ENCODE measurements around the gene SLC44A1.
"Not testable (repeated sequence)": the region's sequence is repeated elsewhere in the genome, so short reads cannot be mapped to it uniquely, and the experiment has no call there.

Gene SLC44A1

DNA sequence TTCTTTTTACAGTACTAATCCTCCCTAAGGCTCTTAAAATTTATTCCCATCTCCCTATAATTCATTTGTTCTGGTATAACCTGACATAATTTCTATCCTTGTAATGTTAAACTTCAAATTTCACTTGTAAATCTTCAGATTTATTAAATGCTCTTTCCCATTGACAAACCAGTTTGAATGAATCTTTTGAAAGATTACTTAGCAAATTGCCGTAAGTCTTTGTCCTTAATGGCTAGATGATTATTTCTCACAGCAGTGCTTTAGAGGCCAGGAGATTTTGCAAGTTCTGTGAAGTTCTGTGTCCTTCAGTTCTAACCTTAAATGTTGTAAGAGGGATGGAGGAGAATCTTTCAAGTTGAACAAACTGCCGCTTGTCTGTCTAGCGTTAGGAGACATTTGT is 4.2 kb downstream of the SLC44A1 start:
- DNase-seq (ENCODE audit: low spot score): no peak
- TF ChIP-seq, protein P1, sequence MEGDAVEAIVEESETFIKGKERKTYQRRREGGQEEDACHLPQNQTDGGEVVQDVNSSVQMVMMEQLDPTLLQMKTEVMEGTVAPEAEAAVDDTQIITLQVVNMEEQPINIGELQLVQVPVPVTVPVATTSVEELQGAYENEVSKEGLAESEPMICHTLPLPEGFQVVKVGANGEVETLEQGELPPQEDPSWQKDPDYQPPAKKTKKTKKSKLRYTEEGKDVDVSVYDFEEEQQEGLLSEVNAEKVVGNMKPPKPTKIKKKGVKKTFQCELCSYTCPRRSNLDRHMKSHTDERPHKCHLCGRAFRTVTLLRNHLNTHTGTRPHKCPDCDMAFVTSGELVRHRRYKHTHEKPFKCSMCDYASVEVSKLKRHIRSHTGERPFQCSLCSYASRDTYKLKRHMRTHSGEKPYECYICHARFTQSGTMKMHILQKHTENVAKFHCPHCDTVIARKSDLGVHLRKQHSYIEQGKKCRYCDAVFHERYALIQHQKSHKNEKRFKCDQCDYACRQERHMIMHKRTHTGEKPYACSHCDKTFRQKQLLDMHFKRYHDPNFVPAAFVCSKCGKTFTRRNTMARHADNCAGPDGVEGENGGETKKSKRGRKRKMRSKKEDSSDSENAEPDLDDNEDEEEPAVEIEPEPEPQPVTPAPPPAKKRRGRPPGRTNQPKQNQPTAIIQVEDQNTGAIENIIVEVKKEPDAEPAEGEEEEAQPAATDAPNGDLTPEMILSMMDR (IDR thresholded peaks at IDR 0.05; ENCODE audit: extremely low read depth, missing control alignments): no peak

DNA sequence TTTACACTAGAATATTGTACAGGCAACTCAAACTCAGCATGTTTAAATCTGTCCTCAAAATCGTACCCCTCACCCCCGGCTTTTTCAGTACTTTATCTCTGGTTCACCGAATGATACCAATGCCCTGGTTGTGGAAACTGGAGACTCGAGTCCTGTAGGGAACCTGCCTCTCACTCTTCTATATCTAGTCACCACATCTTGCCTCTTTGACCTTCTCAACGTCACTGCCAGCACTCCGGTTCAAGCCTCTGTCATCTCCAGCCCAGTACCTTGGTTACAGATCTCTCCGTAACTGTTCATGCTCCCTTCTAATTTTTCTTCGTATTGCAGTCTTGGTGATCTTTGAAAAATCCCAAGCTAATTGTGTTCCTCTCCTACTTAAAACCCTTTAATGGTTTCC is 6.7 kb downstream of the SLC44A1 start:
- TF ChIP-seq, protein P1 (IDR thresholded peaks at IDR 0.05; ENCODE audit: extremely low read depth, missing control alignments): no peak
- DNase-seq (ENCODE audit: low spot score): no peak

DNA sequence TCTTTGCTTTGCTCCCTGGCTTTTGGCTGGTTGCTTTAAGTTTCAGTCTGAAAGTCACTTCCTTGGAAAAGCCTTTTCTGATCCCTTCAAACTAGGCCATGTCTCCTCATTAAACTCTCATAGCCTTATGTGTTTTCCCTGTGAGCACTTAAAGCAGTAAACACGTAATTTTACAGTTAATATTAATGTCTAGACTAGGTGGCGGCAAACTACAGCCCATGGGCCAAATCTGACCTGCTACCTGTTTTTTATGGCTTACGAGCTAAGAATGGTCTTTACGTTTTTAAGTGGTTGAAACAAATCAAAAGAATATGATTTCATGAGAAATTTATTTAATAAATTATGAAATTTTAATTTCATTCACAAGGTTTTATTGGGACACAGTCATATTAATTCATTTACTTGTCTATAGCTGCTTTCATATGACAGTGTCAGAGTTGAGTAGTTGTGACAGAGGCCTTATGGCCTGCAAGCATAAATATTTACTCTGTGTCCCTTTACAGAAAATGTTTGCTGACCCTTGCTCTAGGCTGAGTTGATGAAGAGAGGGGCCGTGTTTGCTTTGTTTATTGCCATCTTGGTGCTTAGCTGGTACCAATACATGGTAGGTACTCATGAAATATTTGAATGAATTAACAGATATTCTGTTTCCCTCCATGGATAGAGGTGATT is 7.4 kb downstream of the SLC44A1 start:
- DNase-seq (ENCODE audit: low spot score): no peak
- TF ChIP-seq, protein P1 (IDR thresholded peaks at IDR 0.05; ENCODE audit: extremely low read depth, missing control alignments): no peak

DNA sequence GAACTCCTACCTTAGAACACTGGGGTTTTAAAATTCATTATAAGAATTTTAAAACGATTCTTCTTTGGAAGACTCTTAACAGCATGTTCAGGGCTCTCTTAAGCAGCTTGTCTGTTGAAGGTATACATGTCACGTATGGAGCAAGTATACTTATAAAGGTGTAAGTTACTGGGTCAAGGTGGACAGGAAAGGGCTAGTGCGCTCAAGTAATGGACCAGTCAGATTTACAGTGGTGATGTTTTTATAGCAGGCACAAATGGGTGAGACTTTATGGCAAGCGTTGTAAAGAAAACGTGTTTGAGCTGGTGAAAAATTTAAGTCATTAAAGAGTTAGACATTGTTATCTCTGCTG is 7.9 kb downstream of the SLC44A1 start:
- TF ChIP-seq, protein P1 (IDR thresholded peaks at IDR 0.05; ENCODE audit: extremely low read depth, missing control alignments): no peak
- no peak for DNase-seq (ENCODE audit: low spot score)

DNA sequence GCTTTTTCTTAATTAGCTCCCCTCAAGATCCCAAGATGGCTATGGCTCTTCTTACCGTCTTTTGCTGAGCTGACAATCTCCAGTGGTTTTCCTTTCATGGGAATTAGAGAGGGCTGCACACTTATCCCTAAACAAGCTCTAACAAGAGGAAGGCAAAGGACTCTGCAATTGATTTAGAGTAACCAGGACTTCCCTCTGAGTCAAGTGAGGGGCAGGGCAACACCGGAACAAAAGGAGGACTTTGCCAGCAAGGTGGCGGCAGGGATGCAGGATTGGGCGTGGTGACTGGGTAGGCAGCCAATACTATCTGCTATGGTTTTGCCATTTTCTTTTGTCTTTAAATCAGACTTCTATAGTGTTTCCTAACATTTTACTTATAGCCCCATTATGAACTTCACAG is 9.8 kb downstream of the SLC44A1 start:
- TF ChIP-seq, protein P1 (IDR thresholded peaks at IDR 0.05; ENCODE audit: extremely low read depth, missing control alignments): no peak
- no peak for DNase-seq (ENCODE audit: low spot score)

DNA sequence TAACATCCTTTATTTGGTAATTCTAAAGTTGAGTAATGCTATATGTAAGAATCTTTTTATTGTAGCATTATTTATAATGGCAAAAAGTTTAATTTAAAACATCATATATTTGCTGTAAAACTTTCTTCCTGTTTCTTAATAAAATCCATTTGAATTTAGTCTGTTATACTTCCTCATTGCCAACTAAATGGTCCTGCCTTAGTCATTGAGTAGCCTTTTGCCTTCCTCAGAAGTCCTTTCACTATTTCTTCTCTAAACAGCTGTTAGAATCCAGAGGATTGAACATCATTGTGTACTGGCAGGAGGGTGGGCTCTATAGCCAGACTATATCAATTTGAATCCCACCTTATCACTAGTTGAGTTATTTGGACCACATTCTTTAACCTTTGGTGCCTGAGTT is 11.0 kb downstream of the SLC44A1 start:
- TF ChIP-seq, protein P1 (IDR thresholded peaks at IDR 0.05; ENCODE audit: extremely low read depth, missing control alignments): no peak
- no peak for DNase-seq (ENCODE audit: low spot score)

DNA sequence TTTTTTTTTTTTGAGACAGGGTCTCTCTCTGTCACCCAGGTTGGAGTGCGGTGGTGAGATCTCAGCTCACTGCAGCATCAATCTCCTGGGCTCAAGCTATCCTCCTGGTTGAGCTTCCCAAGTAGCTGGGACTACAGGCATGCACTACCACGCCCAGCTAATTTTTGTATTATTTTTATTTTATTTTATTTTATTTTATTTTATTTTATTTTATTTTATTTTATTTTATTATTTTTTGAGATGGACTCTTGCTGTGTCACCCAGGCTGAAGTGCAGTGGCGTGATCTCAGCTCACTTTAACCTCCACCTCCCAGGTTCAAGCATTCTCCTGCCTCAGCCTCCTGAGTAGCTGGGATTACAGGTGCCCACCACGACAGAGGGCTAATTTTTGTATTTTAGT is 12.1 kb downstream of the SLC44A1 start:
- DNase-seq (ENCODE audit: low spot score): not testable (repeated sequence)

DNA sequence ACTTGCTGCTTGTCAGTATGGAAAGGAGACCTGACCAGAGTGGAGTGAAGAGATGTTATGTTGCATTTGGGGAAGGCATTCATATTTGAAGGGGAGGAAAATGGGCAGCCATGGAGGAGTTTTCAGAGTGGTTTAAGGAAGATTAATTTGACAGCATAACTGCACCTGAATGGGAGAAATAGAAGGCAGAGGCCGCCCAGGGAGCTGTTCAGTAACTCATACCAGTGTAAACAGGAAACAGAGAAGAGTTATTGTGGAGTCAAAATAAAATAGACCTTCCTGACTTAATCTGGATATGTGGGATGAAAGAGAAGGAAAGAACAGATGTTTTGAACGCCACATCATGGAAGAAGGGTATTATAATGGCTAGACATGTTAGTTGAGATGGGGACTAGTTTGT is 13.4 kb downstream of the SLC44A1 start:
- TF ChIP-seq, protein P1 (IDR thresholded peaks at IDR 0.05; ENCODE audit: extremely low read depth, missing control alignments): no peak
- DNase-seq (ENCODE audit: low spot score): no peak
